ENCODE results near the gene CIITA.
"Not testable (repeated sequence)": the region's sequence is repeated elsewhere in the genome, so short reads cannot be mapped to it uniquely, and the experiment has no call there.

CIITA gene

GRCh38 chr16:10920726-10921427 is 43.9 kb downstream of the CIITA start:
- no peak for DNase-seq

DNA sequence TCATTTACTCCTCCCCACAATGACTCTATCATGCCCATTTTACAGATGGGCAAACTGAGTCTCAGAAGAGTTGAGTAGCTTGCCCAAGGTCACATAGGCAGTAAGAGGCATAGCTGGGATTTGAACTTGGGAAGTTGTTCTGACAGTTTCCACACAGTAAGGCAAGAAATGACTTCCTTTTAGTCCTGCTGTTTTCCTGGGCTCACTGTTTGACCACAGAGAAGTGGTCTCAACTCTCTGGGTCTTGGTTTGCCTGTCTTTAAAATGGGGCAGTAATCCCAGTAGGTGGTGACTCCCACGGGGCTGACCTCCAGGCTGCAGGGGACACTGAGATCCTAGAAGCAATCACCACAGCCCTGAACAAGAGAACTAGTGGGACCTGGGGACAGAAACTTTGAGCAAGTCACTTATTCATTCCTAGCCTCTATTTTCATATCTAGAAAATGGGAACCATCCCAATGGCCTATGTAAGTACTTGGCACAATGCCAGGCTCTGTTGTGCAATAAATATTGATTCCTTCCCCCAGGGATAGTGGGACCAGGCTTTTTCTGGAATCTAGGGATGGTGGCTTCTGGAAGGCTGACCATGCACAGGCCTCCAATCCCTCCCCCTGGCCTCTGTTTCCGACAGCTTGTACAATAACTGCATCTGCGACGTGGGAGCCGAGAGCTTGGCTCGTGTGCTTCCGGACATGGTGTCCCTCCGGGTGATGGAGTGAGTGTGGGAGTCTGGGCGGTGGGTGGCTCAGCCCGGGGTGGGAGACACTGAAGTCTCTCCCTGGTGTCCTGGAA is 44.7 kb downstream of the CIITA start:
- no peak for DNase-seq

- no peak for DNase-seq
These were observed 45.5 kb downstream of the CIITA start for GRCh38 chr16:10922328-10923145.

DNA sequence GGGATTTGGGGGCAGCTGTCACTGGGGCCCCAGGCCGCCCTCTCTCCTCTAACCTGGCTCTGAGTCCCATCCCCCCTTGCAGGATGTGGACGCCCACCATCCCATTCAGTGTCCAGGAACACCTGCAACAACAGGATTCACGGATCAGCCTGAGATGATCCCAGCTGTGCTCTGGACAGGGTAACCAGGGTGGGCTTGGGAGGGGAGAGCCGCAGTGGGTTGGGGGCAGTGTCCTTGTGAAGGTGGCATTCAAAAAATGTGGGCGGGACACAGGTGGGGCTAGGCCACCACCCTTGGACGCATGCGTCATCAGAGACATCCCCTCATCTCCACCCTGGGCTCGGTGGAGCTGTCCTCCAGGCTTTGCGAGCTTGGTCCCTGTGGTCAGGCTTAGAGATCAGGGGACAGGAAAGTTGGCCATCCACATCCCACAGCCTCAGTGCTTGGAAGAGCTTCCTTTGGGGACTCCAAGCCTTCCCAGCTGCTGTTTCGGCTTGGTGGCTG is 46.2 kb downstream of the CIITA start:
- no peak for DNase-seq

DNA sequence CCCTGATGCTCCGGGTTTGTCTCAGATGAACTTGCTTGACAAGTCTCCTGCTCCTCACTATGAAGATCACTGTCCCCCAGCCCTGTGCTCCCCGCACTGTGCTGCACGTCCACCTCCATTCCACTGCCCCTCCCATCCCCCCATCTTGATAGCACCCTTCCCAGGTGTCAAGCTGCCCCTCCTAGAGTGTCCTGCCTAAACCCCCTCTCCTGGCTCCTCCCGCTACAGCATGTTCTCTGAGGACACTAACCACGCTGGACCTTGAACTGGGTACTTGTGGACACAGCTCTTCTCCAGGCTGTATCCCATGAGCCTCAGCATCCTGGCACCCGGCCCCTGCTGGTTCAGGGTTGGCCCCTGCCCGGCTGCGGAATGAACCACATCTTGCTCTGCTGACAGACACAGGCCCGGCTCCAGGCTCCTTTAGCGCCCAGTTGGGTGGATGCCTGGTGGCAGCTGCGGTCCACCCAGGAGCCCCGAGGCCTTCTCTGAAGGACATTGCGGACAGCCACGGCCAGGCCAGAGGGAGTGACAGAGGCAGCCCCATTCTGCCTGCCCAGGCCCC is 46.7 kb downstream of the CIITA start:
- no peak for DNase-seq

GRCh38 chr16:10925285-10925684 is 48.3 kb downstream of the CIITA start:
- not testable (repeated sequence) for DNase-seq

DNA sequence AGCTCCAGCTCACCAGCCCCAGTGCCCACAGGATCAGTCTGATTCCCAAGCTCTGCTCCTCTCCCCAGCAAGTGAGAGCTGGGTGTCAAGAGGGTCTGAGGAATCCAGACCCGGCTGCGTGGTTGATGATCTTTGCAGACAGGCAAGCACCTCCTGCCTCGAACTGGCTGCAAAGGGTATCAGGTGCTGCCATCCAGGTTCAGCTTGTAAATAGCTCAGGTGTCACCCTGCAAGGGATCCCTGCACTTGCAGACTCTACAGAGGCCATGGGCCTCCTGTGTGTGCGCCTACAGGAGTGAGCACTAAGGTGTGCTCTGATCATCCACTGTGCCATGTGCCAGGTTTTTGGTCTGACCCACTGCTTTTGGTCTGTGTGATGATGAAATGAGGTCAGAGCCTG is 49.1 kb downstream of the CIITA start:
- no peak for DNase-seq

GRCh38 chr16:10926867-10927266 is 49.9 kb downstream of the CIITA start:
- no peak for DNase-seq

- no peak for DNase-seq
These were observed 50.6 kb downstream of the CIITA start for GRCh38 chr16:10927497-10928112.

- not testable (repeated sequence) for DNase-seq
These were observed 52.1 kb downstream of the CIITA start for GRCh38 chr16:10929097-10929496.

DNA sequence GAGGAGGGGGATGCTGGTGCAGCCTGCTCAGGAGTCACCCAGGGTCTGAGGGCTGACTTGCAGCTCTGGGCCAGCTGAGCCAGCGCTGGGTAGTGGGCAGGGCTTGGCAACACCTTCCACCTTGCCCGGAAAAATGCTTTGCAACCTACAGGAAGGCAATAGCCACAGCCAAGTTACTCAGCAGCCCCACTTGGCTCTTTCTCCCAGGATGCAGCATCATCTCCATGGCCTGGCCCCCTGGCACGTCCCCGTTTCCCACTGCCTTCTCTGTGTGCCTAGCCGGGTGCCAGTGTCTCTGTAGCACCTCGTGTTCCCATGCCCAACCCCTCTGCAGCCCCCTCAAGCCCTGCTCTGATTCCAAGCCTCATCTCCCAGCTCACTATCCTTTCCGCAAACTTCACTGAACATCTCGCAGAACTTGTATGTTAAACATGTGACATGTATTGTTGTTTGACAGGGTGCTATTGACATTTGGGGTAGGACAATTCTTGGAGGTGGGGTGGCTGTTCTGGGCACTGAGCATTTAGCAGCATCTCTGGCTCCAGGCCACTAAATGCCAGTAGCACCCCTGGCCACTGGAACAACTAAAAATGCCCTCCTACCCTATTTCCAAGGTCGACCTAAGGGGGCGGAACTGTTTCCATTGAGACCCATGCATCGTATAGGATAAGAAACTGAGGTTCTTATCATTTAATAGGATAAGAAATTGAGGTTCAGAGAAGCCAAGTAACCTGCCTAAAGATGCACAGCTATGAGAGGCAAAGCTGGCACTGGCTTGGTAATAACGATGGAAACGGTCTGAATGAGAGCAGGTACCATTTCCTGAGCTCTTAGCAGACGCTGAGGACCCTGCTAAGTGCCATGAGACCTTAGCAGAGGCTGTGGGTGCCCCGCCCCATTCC is 53.1 kb downstream of the CIITA start:
- DNase-seq: no peak

DNA sequence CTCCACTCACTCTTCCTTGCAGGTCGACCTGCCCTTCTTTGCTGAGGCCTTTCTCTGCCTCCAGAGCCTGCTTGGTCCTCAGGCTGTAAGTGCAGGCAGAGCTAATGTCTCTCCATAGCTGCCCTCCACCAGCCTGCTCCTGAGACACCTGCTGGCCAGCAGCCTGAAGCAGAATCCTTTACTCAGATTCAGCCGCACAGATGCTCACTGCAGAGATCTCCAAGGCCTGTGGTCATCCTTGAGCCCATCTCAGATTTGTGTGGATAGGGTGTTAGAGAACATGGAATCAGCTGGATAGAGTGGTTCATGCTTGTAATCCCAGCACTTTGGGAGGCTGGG is 53.7 kb downstream of the CIITA start:
- no peak for DNase-seq

- no peak for DNase-seq
These were observed 54.1 kb downstream of the CIITA start for GRCh38 chr16:10931134-10931533.

- no peak for DNase-seq
These were observed 55.1 kb downstream of the CIITA start for GRCh38 chr16:10931977-10932632.

GRCh38 chr16:10932959-10933710 is 56.1 kb downstream of the CIITA start:
- no peak for DNase-seq

DNA sequence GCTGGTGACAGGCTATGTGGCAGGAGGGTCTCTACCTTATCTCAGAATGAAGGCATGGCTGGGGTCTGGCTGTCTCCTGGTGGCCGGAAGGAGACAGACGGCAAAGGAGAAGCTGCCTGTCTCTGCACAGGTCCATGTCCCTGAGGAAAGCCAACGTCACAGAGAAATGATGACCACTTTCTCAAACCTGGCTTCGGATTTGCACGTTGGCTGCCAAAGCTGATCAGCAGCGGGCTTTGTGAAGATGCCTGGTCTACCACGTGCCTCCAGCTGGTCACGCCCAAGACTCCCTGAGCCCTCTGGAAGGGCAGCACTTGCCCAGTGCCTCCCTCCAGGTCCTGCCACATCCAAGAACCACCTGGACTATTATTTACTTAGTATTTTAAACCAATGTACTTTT is 56.9 kb downstream of the CIITA start:
- no peak for DNase-seq

- no peak for DNase-seq
These were observed 57.5 kb downstream of the CIITA start for GRCh38 chr16:10934325-10935107.

DNA sequence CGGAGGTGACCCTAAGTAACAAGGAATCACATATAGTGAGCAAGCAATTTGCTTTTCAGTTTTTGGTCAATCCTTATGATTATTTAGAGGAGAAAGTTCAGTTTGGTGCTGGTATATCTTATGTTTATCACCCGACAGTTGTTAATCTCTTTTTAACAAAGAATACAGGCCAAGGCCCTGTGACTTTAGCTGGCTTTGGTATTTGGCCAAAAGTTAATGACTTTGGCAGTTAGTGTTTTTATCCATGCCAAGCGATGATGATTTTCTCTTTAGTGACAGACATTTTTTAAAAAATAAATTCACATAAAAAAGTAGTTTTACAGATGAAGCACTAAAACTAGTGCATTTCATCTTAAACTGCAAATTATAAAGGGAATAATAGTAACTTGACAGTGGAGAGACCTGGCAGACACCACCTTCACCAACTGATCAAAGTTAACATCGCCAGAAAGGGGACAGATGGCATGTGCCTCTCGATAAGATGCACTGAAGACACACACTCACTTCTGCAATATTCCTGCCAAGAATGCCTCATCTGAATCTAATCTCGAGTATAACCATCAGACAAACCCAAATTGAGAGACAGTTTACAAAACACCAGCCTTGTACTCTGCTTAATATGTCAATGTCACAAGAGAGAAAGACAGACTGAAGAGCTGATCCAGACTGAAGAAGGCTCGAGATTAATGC is 58.4 kb downstream of the CIITA start:
- DNase-seq: no peak

Measured in activated gamma-delta T cell (primary cell).